HG03378 (cell line): ENCODE data around the gene DNAJC11.

Experiments
- ATAC-seq: cut with Tn5 transposase; IDR thresholded peaks from one replicate; pipeline ENCODE4 v1.9.1; 2021; ENCODE audit warnings: mild to moderate bottlenecking, moderate library complexity; ENCODE audit not compliant: unreplicated experiment

Gene DNAJC11

GRCh38 chr1:6627841-6628545, 73.6 kb downstream of the DNAJC11 start:
- no peak for ATAC-seq

GRCh38 chr1:6627031-6627430, 74.6 kb downstream of the DNAJC11 start:
- no peak for ATAC-seq

DNA sequence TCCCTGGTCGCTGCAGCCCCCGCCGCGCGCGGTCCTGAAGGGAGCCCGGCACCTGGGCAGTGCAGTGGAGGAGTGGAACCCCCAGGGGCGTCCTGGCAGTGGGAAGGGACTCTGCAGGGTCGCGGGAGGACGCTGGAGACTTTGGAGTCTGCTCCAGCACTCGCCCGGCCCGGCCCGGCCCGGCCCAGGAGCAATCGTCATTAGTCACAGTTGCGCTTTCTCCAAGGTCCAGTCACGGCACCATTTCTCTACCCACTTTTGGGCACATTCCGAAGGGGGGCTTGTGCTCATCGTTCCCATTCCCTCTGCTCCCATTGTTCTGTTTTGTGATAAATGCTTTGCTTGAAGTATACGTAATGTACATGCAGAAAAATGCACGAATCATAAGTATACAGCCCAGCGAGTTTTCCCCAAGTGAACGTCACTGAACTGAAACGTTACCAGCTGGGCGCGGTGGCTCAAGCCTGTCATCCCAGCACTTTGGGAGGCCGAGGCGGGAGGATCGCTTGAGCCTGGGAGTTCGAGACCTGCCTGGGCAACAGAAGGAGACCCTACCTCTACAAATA, 75.9 kb downstream of the DNAJC11 start:
- ATAC-seq, result peak; percentile 12

DNA sequence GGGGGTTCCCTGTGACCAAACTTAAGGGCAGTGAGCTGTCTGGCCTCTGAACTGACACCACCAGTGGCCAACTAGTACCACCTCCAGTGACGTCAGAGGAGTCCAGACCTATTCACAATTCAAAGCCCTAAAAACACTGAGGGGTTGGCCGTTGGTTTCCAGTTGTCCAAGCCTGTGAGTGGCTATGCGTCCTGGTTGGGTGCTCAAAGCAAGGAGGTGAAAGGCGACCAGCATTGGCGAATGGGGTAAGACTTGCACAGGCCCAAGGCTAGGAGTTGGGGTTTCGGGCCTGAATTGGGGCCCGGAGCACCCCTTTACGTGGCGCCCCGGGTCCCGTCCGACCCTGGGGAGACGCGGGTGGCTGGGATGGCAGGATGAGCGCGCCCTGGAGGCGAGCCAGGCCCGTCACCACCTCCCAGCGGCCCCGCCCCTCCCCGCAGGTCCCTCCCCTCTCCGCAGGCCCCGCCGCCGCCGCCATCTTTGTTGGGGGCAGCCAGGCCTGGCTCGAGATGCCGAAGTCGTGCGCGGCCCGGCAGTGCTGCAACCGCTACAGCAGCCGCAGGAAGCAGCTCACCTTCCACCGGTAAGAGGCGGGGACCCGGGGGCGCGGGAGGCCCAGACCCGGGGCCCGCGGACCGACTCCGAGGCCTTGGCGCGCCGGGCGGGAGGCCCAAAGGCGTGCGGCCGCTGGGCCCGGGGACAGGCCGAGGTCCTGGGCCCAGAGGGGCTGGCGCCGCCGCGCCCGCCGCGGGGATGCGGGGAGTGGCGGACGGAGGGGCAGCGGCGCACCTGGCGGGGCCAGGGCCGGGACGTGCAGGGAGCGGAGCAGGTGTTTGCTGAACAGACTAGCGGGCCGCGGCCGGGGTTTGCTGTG, 76.7 kb downstream of the DNAJC11 start, which contains the start of gene THAP3:
Gene THAP3 (plus strand): TSS at position 159 of the 874 bp plus-strand sequence. CDS start 351 bp downstream, at position 510.
- peak; percentile 48 for ATAC-seq

DNA sequence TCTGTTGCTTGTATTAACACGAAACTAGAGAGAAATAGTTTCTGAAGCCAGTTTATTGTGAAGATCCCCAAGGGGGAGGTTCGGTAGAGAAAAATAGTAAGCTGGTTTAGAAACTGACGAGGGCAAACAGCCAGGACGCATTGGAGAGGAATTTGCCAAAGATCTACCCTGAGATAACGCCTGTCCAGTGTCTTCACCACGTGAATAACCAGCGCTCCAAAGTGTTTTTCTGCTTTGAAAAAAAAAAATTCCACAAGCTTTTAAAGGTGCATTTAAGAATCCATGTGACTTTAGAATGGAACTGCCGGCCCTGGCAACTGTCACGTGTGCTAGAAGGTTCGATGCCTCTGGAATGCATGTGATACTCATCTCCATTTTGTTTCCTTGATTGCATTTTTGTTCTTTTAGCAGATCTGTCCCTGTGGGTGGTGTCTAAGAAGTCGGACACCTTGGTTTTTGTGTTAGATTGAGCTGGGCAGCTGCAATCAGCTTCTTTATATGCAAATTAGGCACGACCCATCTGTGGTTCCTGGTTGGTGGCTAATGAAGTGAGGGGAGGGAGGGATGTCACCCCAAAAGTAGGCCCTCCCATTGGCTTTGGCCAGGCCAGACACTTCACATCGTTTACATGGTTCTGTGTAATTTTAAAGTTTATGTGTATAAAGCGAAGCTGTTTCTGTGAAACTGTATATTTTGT, 78.2 kb downstream of the DNAJC11 start:
- ATAC-seq, result no peak

- no peak for ATAC-seq
These were observed 79.0 kb downstream of the DNAJC11 start for GRCh38 chr1:6622396-6623152.

GRCh38 chr1:6621429-6622391, 79.9 kb downstream of the DNAJC11 start:
- ATAC-seq, result no peak

- ATAC-seq, result no peak
These were observed 82.6 kb downstream of the DNAJC11 start for GRCh38 chr1:6619045-6619444.

- ATAC-seq, result no peak
These were observed 86.5 kb downstream of the DNAJC11 start for GRCh38 chr1:6614929-6615785.

- ATAC-seq, result no peak
These were observed 87.3 kb downstream of the DNAJC11 start for GRCh38 chr1:6614019-6614928.

DNA sequence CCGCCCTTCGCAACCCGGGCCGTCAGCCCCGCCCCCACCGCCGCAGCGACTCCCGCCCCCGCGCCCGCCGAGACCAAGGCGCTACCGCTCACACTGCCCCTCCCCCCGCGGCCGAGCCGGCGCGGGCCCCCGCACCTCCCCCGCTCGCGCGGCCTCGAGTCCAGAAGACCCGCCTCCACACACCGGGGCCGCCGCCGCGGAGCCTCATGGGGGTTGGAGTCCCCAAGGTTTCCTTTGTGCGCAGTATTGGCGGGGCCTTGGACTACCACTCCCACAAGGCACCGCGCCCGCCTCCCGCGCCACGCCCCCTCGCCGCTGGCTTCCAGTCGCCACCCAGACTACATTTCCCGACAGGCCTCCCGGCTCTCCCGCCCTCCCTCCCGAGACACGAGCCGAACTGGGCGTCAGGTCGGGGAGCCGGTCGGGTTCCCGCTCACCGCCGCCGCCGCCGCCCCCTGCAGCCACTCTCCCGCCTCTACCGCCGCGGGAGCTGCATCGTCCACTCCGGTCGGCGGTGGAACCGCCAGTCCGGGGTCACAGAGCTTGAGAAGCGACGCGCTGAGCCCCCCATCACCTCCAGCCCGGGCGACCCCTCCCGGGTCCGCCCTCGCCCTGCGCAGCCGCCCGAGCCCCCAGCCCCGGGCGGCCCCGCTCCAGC, 88.1 kb downstream of the DNAJC11 start, which contains the start of gene PHF13:
Gene PHF13 (plus strand): TSS at position 371 of the 658 bp plus-strand sequence. CDS start 336 bp downstream, outside the sequence.
- ATAC-seq, result peak; percentile 80

- peak; percentile 21 for ATAC-seq
These were observed 88.8 kb downstream of the DNAJC11 start for GRCh38 chr1:6612641-6613360.

GRCh38 chr1:6603915-6604558, 97.6 kb downstream of the DNAJC11 start:
- ATAC-seq, result no peak

DNA sequence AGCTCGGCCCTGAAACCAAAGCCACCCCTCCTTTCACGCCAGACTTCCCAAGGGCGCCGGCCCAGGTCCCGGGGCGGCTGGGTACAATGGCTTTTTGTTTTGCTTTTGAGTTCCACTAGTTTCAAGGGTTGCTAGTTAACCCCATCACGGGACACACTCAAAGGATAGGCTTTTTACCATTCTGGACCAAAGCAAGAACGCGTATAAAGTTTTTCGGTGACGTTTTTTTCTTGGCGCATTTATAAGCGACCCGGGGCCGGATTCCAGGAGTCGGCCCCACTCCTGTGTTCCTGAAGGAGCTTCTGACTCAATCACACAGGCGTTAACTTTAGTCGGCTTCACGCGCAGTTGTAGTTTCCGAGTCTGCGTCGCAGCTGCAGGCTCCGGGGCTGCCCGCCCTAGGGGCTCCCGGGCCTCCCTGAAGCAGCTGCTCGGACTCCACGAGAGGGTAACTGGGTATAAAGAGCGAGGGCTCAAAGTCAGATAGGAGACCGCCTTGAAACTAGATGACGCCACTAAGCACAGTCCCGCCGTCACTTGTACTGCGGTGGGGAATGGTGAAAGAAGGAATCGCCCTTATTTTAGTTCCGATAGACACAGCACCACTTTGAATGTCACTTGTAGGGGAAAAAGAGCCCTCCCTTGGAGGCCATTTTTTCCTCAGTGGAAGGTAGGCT, 98.2 kb downstream of the DNAJC11 start:
- ATAC-seq, result peak; percentile 16
